ENCODE results near the gene TCEA2. TPM values are rescaled to one million over a fixed set of nuclear protein-coding genes. Genes with fewer than 3 reads are reported as not detected.

The TCEA2 gene
- total and polyA plus RNA-seq, 9 of the 15 experiments (the other 6 are each of a cell fraction or from before 2014, with no cell fraction given): 1.4 to 28.7 (median 5.4) TPM

DNA sequence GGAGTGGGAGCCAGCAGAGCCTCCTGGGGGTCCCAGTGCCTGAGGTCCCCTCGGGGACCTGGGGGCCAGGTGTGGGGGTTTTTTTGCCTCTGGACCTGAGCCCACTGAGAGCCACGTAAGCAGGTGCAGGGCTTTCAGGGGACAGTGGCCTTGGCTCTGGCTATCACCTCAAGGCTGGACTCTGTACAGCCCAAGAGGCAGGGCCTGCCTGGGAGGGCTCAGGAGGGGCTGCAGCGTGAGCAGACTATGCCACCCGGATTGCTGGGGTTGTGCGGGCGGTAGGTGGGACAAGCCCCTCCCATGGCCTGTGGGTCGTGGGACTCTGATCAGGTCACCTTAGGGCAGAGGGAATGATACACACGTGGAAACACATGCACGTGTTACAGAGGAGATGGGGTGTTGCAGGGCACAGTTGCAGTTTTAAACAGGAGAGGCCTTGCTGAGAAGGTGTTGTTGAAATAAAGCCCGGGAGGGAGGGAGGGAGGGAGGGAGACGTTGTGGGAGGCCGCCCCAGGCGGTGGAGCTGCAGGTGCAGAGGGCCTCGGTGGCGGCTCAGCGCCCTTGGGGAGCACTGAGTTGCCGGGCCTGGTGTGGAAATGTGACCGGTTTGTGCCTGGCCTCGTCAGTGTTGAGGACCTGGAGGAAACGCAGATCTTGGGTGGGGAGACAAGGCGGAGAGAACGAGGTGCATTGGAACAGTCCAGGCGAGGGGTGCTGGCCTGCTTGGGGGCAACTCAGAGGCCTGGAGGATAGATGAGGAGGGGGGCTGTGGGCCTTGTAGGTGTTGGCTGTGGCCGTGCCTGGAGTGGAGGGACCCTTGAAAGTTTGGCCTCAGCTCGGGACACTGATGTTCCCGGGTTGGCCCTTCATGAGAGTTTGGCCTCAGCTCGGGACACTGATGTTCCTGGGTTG is 2.3 kb downstream of the TCEA2 start:
- FAIRE-seq: no peak
- 50% methylated on average over 17 of the region's 27 CpGs for WGBS (ENCODE audit: insufficient coverage, low coverage, missing lambda C conversion rate)
- BruUV-seq (replicated peaks): no TSS peak
- ChIA-PET CTCF (ENCODE audit: low intra/inter-chr PET ratio) (no interaction called here), POLR2A (interaction anchor here (0.6 to 1.4 kb wide), 5 partner anchors 11 to 526 kb away, joined by 3 read pairs; no protein-coding TSS in a partner anchor)
- no peaks in the 10 kb centered on the region for H3K9me3 ChIP-seq (replicated peaks; ENCODE audit: control insufficient read depth, insufficient read depth, low read depth, low read length)
- intact Hi-C loops (cut with micrococcal nuclease): no loop called here
- no peak overlapping the region for H2AFZ ChIP-seq (ENCODE audit: low read depth, low read length)
- no peak for ATAC-seq
- H3K79me2 ChIP-seq (ENCODE audit: control insufficient read depth, insufficient read depth, low read length): peaks cover 4% of the 10 kb centered on the region; the same call in 2 of the 3 replicates
- H3K36me3 ChIP-seq (ENCODE audit: control insufficient read depth, insufficient read depth, low read length): no peaks in the 10 kb centered on the region
- peaks cover 34 to 81% of the 10 kb centered on the region in 2 experiments for H3K4me1 ChIP-seq (replicated peaks in 1 of 2; ENCODE audit: control insufficient read depth in 2 of 2, insufficient read depth in 2 of 2, low read length in 2 of 2)
- H3K4me3 ChIP-seq: no peak overlapping the region
- H3K9me1 ChIP-seq (ENCODE audit: control insufficient read depth, insufficient read depth, low read length): peaks cover 3% of the 10 kb centered on the region
- DNase-seq (ENCODE audit: extremely low read depth in 1 of 4, low spot score in 3 of 4): no peak
- H3K27ac ChIP-seq (ENCODE audit: extremely low read depth, low read depth, low read length): no peak overlapping the region
- no peaks in the 10 kb centered on the region for H3K27me3 ChIP-seq (ENCODE audit: control insufficient read depth in 2 of 2, insufficient read depth in 2 of 2, low read length in 2 of 2)
- H3K4me2 ChIP-seq (ENCODE audit: insufficient read depth, low read length): no peak overlapping the region
- H4K20me1 ChIP-seq (replicated peaks; ENCODE audit: control insufficient read depth, insufficient read depth, low read length): no peaks in the 10 kb centered on the region
- in situ Hi-C loops (cut with MboI): no loop called here
- peak overlapping the region in 1 of 2 experiments; percentile 28; a peak in 2 of 4 replicates for H3K9ac ChIP-seq (ENCODE audit: insufficient read depth in 1 of 2, low read depth in 2 of 2, low read length in 2 of 2)
- TF ChIP-seq POLR2G (IDR thresholded peaks at IDR 0.05; ENCODE audit: low read depth, low read length): peak; percentile 45; the same call in 1 of the 2 replicates
- TF ChIP-seq, protein P1, sequence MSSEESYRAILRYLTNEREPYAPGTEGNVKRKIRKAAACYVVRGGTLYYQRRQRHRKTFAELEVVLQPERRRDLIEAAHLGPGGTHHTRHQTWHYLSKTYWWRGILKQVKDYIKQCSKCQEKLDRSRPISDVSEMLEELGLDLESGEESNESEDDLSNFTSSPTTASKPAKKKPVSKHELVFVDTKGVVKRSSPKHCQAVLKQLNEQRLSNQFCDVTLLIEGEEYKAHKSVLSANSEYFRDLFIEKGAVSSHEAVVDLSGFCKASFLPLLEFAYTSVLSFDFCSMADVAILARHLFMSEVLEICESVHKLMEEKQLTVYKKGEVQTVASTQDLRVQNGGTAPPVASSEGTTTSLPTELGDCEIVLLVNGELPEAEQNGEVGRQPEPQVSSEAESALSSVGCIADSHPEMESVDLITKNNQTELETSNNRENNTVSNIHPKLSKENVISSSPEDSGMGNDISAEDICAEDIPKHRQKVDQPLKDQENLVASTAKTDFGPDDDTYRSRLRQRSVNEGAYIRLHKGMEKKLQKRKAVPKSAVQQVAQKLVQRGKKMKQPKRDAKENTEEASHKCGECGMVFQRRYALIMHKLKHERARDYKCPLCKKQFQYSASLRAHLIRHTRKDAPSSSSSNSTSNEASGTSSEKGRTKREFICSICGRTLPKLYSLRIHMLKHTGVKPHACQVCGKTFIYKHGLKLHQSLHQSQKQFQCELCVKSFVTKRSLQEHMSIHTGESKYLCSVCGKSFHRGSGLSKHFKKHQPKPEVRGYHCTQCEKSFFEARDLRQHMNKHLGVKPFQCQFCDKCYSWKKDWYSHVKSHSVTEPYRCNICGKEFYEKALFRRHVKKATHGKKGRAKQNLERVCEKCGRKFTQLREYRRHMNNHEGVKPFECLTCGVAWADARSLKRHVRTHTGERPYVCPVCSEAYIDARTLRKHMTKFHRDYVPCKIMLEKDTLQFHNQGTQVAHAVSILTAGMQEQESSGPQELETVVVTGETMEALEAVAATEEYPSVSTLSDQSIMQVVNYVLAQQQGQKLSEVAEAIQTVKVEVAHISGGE (CRISPR knock-in tag; IDR thresholded peaks at IDR 0.05): 0 out of 6 replicates have a peak, but pooled peaks of 1 of the 3 experiments have one; percentile 15
- TF ChIP-seq HNRNPK (IDR thresholded peaks at IDR 0.05; ENCODE audit: low read depth, low read length, poor library complexity, severe bottlenecking): no peak
- TF ChIP-seq KHSRP (IDR thresholded peaks at IDR 0.05): no peak
- TF ChIP-seq, protein P2, sequence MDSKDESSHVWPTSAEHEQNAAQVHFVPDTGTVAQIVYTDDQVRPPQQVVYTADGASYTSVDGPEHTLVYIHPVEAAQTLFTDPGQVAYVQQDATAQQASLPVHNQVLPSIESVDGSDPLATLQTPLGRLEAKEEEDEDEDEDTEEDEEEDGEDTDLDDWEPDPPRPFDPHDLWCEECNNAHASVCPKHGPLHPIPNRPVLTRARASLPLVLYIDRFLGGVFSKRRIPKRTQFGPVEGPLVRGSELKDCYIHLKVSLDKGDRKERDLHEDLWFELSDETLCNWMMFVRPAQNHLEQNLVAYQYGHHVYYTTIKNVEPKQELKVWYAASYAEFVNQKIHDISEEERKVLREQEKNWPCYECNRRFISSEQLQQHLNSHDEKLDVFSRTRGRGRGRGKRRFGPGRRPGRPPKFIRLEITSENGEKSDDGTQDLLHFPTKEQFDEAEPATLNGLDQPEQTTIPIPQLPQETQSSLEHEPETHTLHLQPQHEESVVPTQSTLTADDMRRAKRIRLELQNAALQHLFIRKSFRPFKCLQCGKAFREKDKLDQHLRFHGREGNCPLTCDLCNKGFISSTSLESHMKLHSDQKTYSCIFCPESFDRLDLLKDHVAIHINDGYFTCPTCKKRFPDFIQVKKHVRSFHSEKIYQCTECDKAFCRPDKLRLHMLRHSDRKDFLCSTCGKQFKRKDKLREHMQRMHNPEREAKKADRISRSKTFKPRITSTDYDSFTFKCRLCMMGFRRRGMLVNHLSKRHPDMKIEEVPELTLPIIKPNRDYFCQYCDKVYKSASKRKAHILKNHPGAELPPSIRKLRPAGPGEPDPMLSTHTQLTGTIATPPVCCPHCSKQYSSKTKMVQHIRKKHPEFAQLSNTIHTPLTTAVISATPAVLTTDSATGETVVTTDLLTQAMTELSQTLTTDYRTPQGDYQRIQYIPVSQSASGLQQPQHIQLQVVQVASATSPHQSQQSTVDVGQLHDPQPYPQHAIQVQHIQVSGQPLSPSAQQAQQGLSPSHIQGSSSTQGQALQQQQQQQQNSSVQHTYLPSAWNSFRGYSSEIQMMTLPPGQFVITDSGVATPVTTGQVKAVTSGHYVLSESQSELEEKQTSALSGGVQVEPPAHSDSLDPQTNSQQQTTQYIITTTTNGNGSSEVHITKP (IDR thresholded peaks at IDR 0.05; ENCODE audit: partially characterized antibody): peak; percentile 74
- no peak for TF ChIP-seq SAP30 (IDR thresholded peaks at IDR 0.05; ENCODE audit: borderline replicate concordance, insufficient read depth, low read depth, low read length, poor library complexity, severe bottlenecking)
- TF ChIP-seq SMARCA5 (IDR thresholded peaks at IDR 0.05): no peak
- 0 out of 2 replicates have a peak, but pooled peaks have one; percentile 36 for TF ChIP-seq TFAP4 (CRISPR knock-in tag; IDR thresholded peaks at IDR 0.05; ENCODE audit: borderline replicate concordance)
- no peak for TF ChIP-seq JUND (IDR thresholded peaks at IDR 0.05; ENCODE audit: borderline replicate concordance, low read depth, low read length)
- TF ChIP-seq JUND (tag; IDR thresholded peaks at IDR 0.05; ENCODE audit: borderline replicate concordance, low read depth, low read length): no peak
